HG03565 (cell line): ENCODE results near the gene TRMT1.

Experiments used
- ATAC-seq: cut with Tn5 transposase; IDR thresholded peaks from one replicate; pipeline ENCODE4 v1.9.1; 2021; ENCODE audit warnings: mild to moderate bottlenecking, moderate library complexity; ENCODE audit not compliant: unreplicated experiment

TRMT1 gene

DNA sequence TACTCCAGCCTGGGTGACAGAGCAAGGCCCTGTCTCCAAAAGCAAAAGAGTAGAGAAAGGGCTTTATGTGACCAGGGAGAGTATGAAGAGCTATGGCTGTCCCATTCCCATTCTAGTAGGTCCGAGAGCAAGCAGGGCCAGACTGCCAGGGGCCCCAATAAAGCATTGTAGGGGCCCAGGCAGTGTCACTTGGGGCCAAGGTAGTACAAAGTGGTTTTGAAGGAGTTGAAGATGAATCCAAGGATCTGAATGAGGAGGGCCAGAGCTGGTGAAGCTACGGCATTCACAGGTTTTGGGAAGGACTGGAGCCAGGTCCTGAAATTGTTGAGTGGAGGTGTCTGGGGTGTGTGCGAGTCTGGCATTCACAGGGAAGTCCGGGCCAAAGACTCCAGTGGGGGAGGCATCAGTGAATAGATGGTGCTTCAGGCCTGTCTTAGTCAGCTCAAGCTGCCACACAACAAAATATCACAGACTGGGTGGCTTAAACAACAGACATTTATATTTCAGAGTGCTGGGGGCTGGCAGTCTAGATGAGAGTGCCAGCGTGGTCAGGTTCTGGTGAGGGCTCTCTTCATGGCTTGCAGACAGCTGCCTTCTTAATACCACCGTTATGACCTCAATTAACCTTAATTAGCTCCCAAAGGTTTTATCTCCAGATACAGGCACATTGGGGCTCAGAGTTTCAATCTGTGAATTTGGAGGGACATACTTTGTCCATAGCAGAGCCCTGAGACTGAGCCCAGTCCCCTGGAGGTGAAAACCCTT is 11.5 kb upstream of the TRMT1 start:
- ATAC-seq = no peak

GRCh38 chr19:13127051-13127450 is 10.5 kb upstream of the TRMT1 start:
- ATAC-seq = no peak

GRCh38 chr19:13122980-13123957 is 6.7 kb upstream of the TRMT1 start:
- ATAC-seq = no peak

DNA sequence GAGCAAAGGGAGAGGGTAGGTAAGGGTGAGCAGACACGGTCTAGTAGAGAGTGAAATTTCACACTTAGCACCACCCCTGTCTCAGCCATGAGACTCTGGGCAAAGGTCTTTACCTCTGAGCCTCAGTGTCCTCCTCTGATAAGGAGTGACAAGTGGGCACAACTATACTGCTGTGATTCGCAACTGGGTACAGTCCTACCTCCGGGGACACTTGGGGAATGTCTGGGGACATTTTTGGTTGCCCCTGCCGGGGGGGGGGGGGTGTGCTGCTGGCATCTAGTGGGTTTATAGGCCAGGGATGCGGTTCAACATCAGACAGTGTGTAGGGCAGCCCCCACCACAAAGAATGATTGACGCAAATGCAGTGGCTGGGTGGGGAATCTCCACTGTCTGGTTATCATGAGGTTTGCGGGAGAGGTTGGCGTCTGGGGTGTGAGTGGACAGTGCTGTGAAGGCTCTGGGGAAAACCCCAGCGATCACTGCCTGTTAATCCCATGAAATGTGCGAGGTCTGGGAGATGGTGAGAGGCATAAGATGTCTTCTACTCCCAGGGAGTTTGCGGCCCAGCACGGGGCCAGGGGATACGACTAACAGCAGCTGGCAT is 5.8 kb upstream of the TRMT1 start:
- ATAC-seq = no peak

- no peak for ATAC-seq
These were observed 5.2 kb upstream of the TRMT1 start for GRCh38 chr19:13121551-13122274.

DNA sequence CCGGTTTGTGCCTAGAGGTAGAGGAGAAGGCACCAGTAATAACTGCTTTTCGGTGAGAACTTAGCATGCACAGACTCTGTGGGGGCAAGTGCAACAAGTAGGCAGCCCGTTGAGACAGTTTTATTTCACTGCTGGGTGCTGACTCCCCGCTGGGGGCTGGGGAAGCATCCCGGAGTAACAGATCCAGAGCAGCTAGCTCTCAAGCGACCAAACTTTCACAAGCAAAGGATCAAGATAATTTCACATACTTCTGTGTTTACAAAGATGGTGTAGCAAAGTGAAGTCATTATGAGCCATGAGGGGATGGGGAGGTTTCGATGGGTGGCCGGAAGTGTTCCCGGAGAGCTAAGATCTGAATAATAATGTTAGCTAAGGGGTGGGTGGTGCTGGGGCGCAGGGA is 4.3 kb upstream of the TRMT1 start:
- no peak for ATAC-seq

GRCh38 chr19:13120031-13120430 is 3.5 kb upstream of the TRMT1 start:
- ATAC-seq = no peak

DNA sequence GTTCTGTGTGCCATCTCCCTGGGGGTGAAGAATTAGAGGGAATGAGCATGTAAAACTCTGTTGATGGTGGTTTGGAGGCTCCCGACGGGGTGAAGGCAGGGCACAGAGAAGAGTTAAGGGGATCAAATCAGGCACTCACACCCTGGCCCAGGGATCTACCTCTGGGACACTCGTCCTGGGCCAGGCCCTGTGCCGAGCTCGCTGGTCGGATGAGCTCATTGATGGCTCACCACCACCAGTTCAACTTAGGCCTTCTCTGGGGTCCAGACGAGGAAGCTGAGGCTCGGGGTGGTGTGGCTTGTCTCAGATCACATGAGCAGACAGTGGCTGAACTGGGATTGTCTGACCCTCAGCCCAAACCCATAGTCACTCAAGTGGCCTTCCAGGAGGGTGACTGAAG is 3.1 kb upstream of the TRMT1 start:
- no peak for ATAC-seq

DNA sequence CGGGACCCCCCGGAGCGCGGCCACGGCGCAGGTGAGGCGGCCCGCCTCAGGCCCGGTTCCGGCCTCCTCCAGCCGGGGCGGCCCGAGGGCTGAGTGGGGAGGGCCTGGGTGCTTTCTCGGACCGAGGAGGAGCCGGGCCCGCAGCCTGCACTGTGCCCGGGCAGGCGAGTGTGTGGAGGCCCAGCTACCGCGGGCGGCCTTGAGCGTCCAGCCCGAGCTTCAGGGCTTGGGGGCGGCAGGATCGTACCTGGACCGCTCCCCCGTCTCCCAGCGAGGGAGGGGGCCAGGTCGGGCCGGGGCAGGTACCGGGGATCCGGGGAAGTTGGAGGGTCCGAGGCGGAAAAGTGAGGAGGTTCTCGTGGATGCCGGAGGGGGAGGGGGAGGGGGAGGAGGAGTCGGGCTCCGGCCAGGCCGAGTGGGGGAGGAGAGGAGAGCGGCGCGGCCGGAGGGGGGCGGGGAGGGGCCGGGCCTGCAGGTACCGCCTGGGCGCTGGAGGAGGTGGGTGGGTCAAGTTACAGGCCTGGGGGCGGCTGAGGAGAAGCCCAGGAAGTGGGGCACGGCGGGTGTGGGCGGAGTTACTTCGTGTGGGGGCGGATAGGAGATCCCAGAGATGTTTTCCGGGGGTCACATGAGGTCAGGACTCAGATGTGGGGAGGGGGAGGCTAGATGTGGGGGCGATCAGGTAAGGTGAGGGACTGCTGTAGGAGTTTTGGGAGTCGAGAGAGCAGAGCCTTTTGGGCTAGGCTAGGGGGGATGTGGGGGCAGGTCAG is 2.1 kb upstream of the TRMT1 start:
- no peak for ATAC-seq

- ATAC-seq = peak; percentile 49
These were observed 1.4 kb upstream of the TRMT1 start, which contains the start of gene NACC1 for GRCh38 chr19:13117772-13118423. NACC1 (plus strand) TSS chr19:13118264; CDS start chr19:13135208, 16,944 bp downstream.

DNA sequence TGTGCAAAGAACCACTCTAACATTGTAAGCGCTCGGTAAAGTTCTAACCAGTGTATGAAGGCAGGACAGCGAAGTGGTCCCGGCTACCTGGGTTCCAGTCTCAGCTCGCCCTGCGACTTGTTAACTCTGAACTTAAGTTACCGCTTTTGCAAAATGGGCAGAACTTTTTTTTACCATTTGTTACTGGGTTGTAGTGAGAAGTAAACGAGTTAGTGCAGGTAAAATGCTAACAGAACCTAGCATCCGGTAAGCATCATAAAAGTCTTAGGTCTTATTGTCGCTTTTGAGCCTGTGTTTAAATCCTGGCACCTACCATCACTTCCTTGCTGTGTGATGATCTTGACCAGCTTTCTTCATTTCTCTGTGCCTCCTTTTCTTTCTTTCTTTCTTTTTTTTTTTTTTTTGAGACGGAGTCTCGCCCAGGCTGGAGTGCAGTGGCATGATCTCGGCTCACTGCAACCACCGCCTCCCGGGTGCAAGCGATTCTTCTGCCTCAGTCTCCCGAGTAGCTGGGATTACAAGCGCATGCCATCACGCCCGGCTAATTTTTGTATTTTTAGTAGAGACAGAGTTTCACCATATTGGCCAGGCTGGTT is 734 bp upstream of the TRMT1 start:
- no peak for ATAC-seq

- no peak for ATAC-seq
These were observed 631 bp downstream of the TRMT1 start for GRCh38 chr19:13115936-13116281.

DNA sequence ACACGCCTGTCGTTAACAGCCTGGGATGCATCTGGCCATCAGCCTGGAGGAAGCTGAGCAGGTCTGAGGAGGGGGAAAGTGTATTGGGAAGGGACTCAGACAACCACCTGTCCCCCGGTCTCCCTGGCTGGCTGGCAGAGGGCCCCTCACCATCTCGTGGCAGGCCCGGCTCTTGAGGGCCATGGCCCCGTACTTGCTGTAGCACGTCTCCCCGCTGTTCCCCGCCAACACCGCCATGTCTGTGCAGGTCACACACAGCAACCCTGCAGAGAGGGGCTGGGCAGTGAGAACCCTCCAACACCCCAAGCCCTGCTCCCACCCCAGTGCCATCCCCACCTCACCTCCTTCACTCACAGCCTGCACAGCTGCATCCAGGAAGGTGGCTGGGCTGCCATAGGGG is 4.0 kb downstream of the TRMT1 start:
- ATAC-seq = no peak

- ATAC-seq = no peak
These were observed 6.4 kb downstream of the TRMT1 start for GRCh38 chr19:13110099-13110610.

DNA sequence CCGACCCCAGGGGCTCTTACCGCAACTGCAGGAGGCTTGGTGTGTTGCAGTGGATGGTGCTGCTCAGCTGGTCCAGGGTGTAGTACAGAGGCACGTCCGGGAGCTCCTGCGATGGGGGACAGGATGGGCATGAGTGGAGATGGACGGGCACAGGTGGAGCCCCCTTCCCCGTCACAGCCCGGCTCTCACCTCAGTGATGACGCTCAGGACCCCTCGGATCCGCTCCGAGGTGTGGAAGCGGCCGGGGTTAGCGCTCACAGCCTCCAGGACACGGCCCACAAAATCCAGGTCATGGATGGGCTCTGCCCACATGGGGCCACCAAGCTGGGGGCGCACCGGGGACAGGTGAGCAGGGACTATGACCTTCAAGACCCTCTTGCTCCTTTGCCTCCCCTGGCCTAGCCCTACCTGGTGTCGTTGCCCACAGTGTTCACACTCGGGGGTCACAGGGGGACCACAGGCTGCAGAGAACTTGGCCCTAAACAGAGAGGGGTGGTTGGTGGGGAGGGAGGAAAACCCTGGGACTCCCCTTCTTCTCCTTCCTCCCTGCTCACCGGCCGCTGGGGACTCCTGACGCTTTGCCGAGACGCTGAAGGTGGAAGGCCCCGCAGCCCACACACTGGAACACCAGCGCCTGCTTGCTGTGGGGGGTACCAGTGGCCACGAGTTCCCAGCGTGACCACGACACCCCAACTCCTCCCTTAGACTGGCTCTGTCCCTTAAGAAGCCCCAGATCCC is 7.0 kb downstream of the TRMT1 start:
- no peak for ATAC-seq

DNA sequence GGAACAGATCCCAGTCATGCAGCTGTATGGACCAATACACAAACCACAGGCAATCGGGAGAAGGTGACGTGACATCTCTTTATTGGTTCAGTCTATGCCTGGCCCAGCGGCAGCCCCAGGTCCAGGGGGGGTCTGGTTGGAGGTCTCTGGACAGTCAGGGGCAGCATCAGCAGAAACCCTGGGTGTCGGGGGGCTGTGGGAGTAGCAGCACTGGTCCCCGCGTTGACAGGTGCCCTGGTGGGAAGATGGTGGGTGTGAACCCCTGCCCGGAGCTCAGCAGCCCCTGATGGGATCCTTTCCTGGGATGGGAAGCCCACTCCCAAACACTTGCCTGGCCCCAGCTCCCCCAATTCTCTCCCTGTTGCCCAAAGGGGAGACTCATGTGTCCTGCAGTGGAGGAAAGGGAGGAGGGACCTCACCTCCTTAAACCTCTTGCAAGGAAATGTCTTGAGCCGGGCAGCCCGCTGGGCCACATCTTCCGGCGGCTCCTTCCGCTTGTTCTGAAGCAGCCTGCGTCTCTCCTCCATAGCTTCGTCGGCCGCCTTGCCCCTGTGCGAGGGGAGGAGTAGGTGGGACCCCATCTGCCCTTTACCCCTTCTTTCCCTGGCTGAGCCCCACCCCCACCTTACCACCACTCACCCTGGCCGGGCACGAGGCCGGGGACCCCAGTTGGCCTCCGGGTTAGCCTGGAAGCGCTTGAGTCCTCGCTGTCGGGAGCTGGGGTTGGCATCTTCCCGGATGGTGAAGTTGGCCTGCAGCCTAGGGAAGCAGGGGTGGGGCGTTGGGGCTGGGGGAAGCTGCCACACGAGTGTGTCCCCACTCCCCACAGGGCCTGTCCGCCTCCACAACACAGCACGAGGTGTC is 11.5 kb downstream of the TRMT1 start:
- ATAC-seq = no peak

GRCh38 chr19:13104360-13104847 is 12.1 kb downstream of the TRMT1 start:
- no peak for ATAC-seq
